HG02884 (cell line): ENCODE data around the gene GUCY1A2.

Source experiments
- ATAC-seq: cut with Tn5 transposase; IDR thresholded peaks from one replicate; pipeline ENCODE4 v1.9.1; 2021; ENCODE audit warnings: mild to moderate bottlenecking, moderate library complexity; ENCODE audit not compliant: unreplicated experiment

The GUCY1A2 gene

GRCh38 chr11:106999196-106999595 lies 19.1 kb downstream of the GUCY1A2 start:
- ATAC-seq, result no peak

GRCh38 chr11:106998916-106999188 lies 19.4 kb downstream of the GUCY1A2 start:
- no peak for ATAC-seq

- ATAC-seq, result no peak
Observed at GRCh38 chr11:106998116-106998915, 20.0 kb downstream of the GUCY1A2 start.

- ATAC-seq, result no peak
Observed at GRCh38 chr11:106997227-106997626, 21.0 kb downstream of the GUCY1A2 start.

- ATAC-seq, result no peak
Observed at GRCh38 chr11:106996691-106997090, 21.6 kb downstream of the GUCY1A2 start.

GRCh38 chr11:106990331-106990730 lies 27.9 kb downstream of the GUCY1A2 start:
- ATAC-seq, result no peak

GRCh38 chr11:106989078-106989455 lies 29.2 kb downstream of the GUCY1A2 start:
- ATAC-seq, result no peak

- ATAC-seq, result no peak
Observed at GRCh38 chr11:106988151-106989077, 29.9 kb downstream of the GUCY1A2 start.

- no peak for ATAC-seq
Observed at GRCh38 chr11:106986673-106987072, 31.6 kb downstream of the GUCY1A2 start.

GRCh38 chr11:106986261-106986660 lies 32.0 kb downstream of the GUCY1A2 start:
- no peak for ATAC-seq

- ATAC-seq, result no peak
Observed at GRCh38 chr11:106983991-106984390, 34.3 kb downstream of the GUCY1A2 start.

GRCh38 chr11:106983261-106983660 lies 35.0 kb downstream of the GUCY1A2 start:
- ATAC-seq, result no peak

- no peak for ATAC-seq
Observed at GRCh38 chr11:106974831-106975230, 43.4 kb downstream of the GUCY1A2 start.

GRCh38 chr11:106971864-106972263 lies 46.4 kb downstream of the GUCY1A2 start:
- ATAC-seq, result no peak

- ATAC-seq, result no peak
Observed at GRCh38 chr11:106969644-106970355, 48.5 kb downstream of the GUCY1A2 start.

- no peak for ATAC-seq
Observed at GRCh38 chr11:106962995-106963394, 55.3 kb downstream of the GUCY1A2 start.

- no peak for ATAC-seq
Observed at GRCh38 chr11:106961518-106961917, 56.8 kb downstream of the GUCY1A2 start.

- no peak for ATAC-seq
Observed at GRCh38 chr11:106961048-106961447, 57.2 kb downstream of the GUCY1A2 start.

- no peak for ATAC-seq
Observed at GRCh38 chr11:106959800-106960199, 58.5 kb downstream of the GUCY1A2 start.

GRCh38 chr11:106959386-106959785 lies 58.9 kb downstream of the GUCY1A2 start:
- no peak for ATAC-seq

- ATAC-seq, result no peak
Observed at GRCh38 chr11:106958517-106959248, 59.6 kb downstream of the GUCY1A2 start.
